Psoas muscle (tissue), 8 donors: Measurements from ENCODE around the gene SLC24A3. TPM values are rescaled to one million over a fixed set of nuclear protein-coding genes. Genes with fewer than 3 reads are reported as not detected.

Experiments
- ATAC-seq, 4 donors: fragments of 200-7000 bp; cut with Tn5 transposase; one replicate each; pipeline ENCODE4 v1.9.1; 2020; ENCODE audit warnings: moderate library complexity in 3 of 4, mild to moderate bottlenecking in 2 of 4
- DNase-seq, 2 donors: peaks; one replicate each; pipeline ENCODE4 v3.0.0-alpha.2; 2020
- H3K27ac ChIP-seq: fragments of 200-600 bp; one replicate; pipeline ENCODE4 v1.8.0; 2022
- H3K27me3 ChIP-seq, 3 donors: fragments of 200-600 bp in 1 of 3; one replicate each; pipeline versions ENCODE4 v1.6.1 to v1.8.0; 2013 to 2022; ENCODE audit warnings: low read length in 2 of 3, mild to moderate bottlenecking in 2 of 3, moderate library complexity in 1 of 3; ENCODE audit not compliant: insufficient read depth in 3 of 3
- H3K36me3 ChIP-seq, 2 donors: fragments of 200-600 bp in 1 of 2; one replicate each; pipeline versions ENCODE4 v1.6.1 to v1.8.0; 2013 to 2022; ENCODE audit warnings: low read depth in 1 of 2, mild to moderate bottlenecking in 1 of 2, moderate library complexity in 1 of 2; ENCODE audit not compliant: insufficient read depth in 1 of 2
- H3K4me1 ChIP-seq: fragments of 200-600 bp; one replicate; pipeline ENCODE4 v1.8.0; 2022
- H3K4me3 ChIP-seq: fragments of 200-600 bp; one replicate; pipeline ENCODE4 v1.8.0; 2022; ENCODE audit warnings: mild to moderate bottlenecking
- H3K9me3 ChIP-seq: fragments of 200-600 bp; one replicate; pipeline ENCODE4 v1.8.0; 2022
- WGBS, 3 donors: extraction: QIAGEN DNeasy Blood & Tissue Kit; methylation state at CpG; one replicate each; pipeline versions ENCODE4 v1.1.6 to v1.1.7; 2013; 5-methylcytosine and 5-hydroxymethylcytosine counted together
- intact Hi-C, 2 donors: fragments of 100-400 bp; cut with DNase I; formaldehyde crosslinking; loops; one replicate each; pipeline versions ENCODE4 v1.11.0 to v1.14.2; 2022
- polyA plus RNA-seq, 3 donors: library from polyadenylated mRNA; stranded (reverse); fragments of 200-250 nt; gene quantifications; one replicate each; pipeline ENCODE4 v1.2.3, GENCODE V29; 2013
- total RNA-seq, 4 donors: library from RNA; stranded (reverse); fragmentation: NEBNext Ultra II Directional in 2 of 4; extraction: Animal tissue kit (Norgen Biotek cat#: 25700) in 2 of 4; gene quantifications; one replicate each; pipeline versions ENCODE4 v1.2.1 to v1.2.4, GENCODE V29; 2021 to 2023
- TF ChIP-seq, protein P1 (sequence below): fragments of 200-600 bp; IDR thresholded peaks from one replicate; pipeline ENCODE4 v1.8.0; 2022; ENCODE audit warnings: antibody characterized with exemption
- donor health status: healthy with polysubstance abuse.
- donor health status: DM: no; HTN: no; CAD: no; lungs with moderate emphysema.
- donor health status: Bipolar disorder and iron deficiency.
- donor health status: healthy.
- donor health status: DM: yes; HTN: yes; CAD: no.
- donor health status: DM: no; HTN: no; CAD: no.
- donor health status: DM: no; HTN: no; CAD: no.
- donor health status: DM: yes; HTN: yes; CAD: no.

Gene SLC24A3
- total and polyA plus RNA-seq, 7 donors, result 3.0 to 24.4 (median 8.2) TPM

DNA sequence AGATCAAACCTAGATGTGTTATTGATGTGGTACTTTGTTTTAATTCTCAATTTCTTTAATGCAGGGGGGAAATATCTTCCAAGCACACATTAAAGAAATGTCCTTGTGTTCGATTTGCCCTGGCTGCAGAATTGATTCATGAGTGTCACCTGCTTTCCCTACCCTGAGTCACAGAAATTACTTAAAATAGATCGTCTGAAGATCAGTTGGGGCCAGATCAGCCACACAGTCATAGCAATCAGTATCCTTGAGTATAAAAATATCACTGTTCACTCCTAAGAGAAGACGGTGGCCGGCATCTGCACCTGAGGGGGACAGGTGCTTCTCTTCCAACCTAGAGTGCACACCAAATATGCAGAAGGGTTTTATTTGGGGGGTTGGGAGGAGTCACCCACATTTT lies 430.4 kb downstream of the SLC24A3 start:
- ATAC-seq, result peak; percentile 87 to 99 (median 96)
- peak overlapping the region; percentile 46 for H3K27ac ChIP-seq
- intact Hi-C loops, result no loop called here
- H3K4me1 ChIP-seq, result peaks cover 11% of the 10 kb centered on the region
- no peak overlapping the region for H3K4me3 ChIP-seq
- TF ChIP-seq, protein P1, sequence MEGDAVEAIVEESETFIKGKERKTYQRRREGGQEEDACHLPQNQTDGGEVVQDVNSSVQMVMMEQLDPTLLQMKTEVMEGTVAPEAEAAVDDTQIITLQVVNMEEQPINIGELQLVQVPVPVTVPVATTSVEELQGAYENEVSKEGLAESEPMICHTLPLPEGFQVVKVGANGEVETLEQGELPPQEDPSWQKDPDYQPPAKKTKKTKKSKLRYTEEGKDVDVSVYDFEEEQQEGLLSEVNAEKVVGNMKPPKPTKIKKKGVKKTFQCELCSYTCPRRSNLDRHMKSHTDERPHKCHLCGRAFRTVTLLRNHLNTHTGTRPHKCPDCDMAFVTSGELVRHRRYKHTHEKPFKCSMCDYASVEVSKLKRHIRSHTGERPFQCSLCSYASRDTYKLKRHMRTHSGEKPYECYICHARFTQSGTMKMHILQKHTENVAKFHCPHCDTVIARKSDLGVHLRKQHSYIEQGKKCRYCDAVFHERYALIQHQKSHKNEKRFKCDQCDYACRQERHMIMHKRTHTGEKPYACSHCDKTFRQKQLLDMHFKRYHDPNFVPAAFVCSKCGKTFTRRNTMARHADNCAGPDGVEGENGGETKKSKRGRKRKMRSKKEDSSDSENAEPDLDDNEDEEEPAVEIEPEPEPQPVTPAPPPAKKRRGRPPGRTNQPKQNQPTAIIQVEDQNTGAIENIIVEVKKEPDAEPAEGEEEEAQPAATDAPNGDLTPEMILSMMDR, result no peak
- no peaks in the 10 kb centered on the region for H3K36me3 ChIP-seq
- no peaks in the 10 kb centered on the region for H3K9me3 ChIP-seq
- no peaks in the 10 kb centered on the region for H3K27me3 ChIP-seq
- 23 to 30% (median 25%) methylated on average over 4 of the region's 4 CpGs for WGBS, 3 donors
- DNase-seq, result no peak

- H3K27me3 ChIP-seq, result no peaks in the 10 kb centered on the region
- no peak overlapping the region for H3K27ac ChIP-seq
- H3K4me1 ChIP-seq, result peaks cover 11% of the 10 kb centered on the region
- no peaks in the 10 kb centered on the region for H3K9me3 ChIP-seq
- WGBS, 3 donors, result 77 to 83% (median 78%) methylated on average over 9 of the region's 9 CpGs
- intact Hi-C loops, result no loop called here
- no peak overlapping the region for H3K4me3 ChIP-seq
- no peak for DNase-seq
- no peaks in the 10 kb centered on the region for H3K36me3 ChIP-seq
- TF ChIP-seq, protein P1, result no peak
- ATAC-seq, result no peak
These were observed 431.6 kb downstream of the SLC24A3 start for GRCh38 chr20:19644085-19644484.

- TF ChIP-seq, protein P1, result no peak
- Histone ChIP-seq H3K27me3 (no peaks in the 10 kb centered on the region), H3K4me1 (peaks cover 11% of the 10 kb centered on the region), H3K27ac (no peak overlapping the region), H3K4me3 (no peak overlapping the region), H3K9me3 (no peaks in the 10 kb centered on the region), H3K36me3 (no peaks in the 10 kb centered on the region)
- intact Hi-C loops, result no loop called here
- DNase-seq (no peak), ATAC-seq (no peak)
- 94 to 100% (median 95%) methylated on average over 2 of the region's 2 CpGs for WGBS, 3 donors
These were observed 434.5 kb downstream of the SLC24A3 start for GRCh38 chr20:19646963-19647362.

- Histone ChIP-seq H3K36me3 (no peaks in the 10 kb centered on the region), H3K27me3 (no peaks in the 10 kb centered on the region), H3K27ac (no peak overlapping the region), H3K4me1 (peaks cover 10% of the 10 kb centered on the region), H3K4me3 (no peak overlapping the region), H3K9me3 (no peaks in the 10 kb centered on the region)
- TF ChIP-seq, protein P1, result no peak
- intact Hi-C loops, result no loop called here
- ATAC-seq (no peak), DNase-seq (no peak)
- 73 to 91% (median 77%) methylated on average over 2 of the region's 2 CpGs for WGBS, 3 donors
These were observed 435.6 kb downstream of the SLC24A3 start for GRCh38 chr20:19648024-19648423.

DNA sequence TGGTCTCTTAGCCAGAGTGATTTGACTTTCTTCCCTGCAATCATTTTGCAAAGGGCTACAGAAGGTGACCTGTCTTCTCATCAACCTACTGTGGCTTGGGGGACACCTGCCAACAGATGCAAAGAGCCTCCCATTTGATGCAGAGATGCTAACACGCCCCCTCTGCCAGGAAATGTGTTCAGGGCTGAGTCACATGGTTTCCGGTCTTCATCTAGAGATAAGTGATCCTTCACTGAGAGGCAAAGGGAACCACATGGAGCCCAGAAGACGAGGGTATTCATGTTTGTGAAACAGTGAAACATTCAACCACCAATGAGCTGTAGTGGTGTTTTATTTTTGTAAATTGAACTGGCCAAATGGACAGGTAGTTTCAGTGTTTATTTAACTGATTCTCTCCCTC lies 436.6 kb downstream of the SLC24A3 start:
- Histone ChIP-seq H3K4me1 (no peaks in the 10 kb centered on the region), H3K9me3 (no peaks in the 10 kb centered on the region), H3K36me3 (no peaks in the 10 kb centered on the region), H3K27me3 (no peaks in the 10 kb centered on the region), H3K27ac (no peak overlapping the region), H3K4me3 (no peak overlapping the region)
- 84 to 92% (median 87%) methylated on average over 3 of the region's 3 CpGs for WGBS, 3 donors
- no peak for ATAC-seq
- intact Hi-C loops, result no loop called here
- no peak for DNase-seq
- TF ChIP-seq, protein P1, result no peak
